HG03097 (cell line): ENCODE data around the gene TASP1.
"Not testable (repeated sequence)": the region's sequence is repeated elsewhere in the genome, so short reads cannot be mapped to it uniquely, and the experiment has no call there.

Source experiments
- ATAC-seq: cut with Tn5 transposase; IDR thresholded peaks from one replicate; pipeline ENCODE4 v1.9.1; 2021; ENCODE audit not compliant: unreplicated experiment, low FRiP score

Gene TASP1

DNA sequence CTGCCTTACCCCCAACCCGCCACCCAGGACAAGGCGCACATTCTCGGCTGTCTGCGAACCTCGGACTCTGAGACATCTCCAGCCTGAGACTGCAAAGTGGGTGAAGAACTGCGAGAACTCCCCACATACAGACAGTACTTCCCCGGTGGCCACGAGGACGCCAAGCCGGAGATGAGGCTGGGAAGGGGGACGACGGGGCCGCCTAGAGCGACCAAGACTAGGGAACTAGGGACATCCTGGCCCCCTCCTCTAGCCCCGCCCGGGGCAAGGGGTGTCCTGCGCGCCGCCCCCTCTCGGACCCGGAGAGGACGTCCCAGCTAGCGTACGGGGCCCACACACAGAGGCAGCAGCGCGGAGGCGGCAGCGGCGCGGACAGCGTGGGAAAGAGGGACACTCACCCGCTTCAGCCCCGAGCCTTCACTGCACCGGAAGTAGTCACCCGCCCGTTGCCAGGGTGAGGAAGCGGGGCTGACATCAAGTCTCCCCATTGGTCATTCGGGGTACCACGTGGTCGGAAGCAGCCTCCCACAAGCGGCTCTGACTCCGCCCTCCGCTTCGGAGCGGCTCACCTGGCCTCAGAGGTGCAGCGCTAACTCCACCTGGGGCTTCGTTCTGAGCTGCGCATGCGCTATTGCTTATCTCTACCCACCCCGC is at the start of gene TASP1:
TSS of gene TASP1 (minus strand) at position 437 of the 654 bp plus-strand sequence. CDS start 8,854 bp downstream, outside the sequence.
- ATAC-seq, result peak; percentile 99

- no peak for ATAC-seq
These were observed 49.1 kb upstream of the TASP1 start for GRCh38 chr20:13687815-13688214.

DNA sequence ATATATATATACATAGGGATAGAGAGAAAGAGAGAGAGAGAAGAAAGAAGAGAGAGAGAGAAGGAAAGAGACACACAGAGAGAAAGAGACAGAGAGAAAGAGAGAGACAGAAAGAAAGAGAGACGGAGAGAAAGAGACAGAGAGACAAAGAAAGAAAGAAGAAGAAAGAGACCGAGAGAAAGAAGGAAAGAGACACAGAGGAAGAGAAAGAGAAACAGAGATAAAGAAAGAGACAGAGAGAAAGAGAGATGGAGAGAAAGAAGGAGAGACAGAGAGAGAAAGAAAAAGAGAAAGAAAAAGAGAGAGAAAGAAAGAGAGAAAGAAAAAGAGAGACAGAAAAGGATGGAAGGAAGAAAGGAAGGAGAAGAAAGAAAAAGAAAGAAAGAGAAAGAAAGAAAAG is 46.9 kb upstream of the TASP1 start:
- ATAC-seq, result no peak

GRCh38 chr20:13684566-13685222 is 46.0 kb upstream of the TASP1 start:
- peak; percentile 77 for ATAC-seq

DNA sequence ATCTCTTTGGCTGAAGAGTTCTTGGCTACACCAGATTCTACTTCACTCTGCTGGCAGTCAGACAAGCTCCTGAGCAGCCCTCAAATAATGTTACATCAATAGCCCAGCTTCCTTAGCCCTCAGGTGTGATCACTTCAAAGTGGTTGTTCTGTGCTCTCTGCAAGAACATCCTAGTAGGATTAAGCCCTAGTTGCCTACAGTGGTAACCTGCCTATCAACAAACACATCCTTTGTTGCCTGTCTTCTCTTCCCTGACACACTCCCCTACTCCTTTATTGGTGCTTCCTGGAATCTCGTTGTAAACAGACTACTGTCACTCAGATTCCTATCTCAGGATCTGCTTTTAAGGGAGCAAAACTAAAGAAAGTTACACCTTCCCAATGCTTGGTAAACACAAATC is 45.1 kb upstream of the TASP1 start:
- no peak for ATAC-seq

DNA sequence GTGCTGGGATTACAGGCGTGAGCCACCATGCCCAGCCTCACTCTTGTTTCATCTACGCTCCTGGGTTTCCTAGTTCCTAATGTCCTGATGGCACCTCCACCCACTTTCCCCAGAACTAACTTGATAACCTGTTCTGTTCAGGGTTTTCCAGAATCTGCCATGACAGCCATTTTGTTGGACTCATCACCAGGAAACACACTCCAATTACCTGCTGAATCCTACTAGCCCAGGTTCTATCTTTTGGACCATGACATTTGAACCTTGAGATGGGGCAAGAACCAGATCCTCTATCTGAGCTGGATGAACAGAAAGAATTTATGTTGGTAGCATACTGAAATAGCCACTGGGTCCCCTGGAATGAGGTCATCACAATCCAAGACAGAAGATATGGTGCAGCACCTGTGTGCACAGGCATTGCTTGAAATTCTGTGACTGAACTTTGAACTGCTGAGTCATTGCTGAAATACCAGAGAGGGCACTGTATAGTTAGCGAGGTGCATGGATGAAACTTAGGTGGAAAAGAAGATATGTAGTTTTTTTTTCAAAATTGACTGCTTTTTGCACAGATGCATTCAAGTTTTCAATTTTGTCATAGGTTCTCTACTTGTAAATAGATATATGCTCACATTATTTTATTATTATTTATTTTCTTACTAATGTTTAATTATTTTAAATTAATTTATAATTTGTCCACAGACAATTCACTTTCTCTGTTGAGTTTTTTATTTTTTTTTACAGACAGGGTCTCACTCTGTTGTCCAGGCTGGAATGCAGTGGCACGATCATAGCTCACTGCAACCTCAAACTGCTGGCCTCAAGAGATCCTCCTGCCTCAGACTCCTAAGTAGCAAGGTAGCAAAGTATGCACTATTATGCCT is 42.8 kb upstream of the TASP1 start:
- ATAC-seq, result no peak

GRCh38 chr20:13678944-13679343 is 40.2 kb upstream of the TASP1 start:
- no peak for ATAC-seq

- no peak for ATAC-seq
These were observed 38.5 kb upstream of the TASP1 start for GRCh38 chr20:13677241-13677640.

GRCh38 chr20:13676682-13677081 is 38.0 kb upstream of the TASP1 start:
- no peak for ATAC-seq

DNA sequence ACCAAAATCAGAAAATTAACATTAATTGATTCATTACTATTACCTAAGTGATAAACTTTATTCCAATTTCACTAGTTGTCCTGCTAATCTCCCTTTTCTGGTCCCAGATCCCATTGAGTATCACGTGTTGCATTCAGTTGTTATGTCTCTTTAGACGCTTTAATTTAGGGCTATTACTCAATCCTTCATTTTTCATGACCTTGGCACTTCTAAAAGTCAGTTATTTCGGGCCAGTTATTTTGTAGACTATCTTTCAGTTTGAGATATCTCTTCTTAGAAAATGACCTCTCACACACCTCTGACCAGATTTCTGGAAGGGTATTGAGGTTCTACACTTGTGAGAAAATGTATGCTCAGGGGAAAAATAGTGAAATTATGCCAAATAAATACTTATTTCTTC is 34.0 kb upstream of the TASP1 start:
- no peak for ATAC-seq

GRCh38 chr20:13671916-13672378 is 33.2 kb upstream of the TASP1 start:
- no peak for ATAC-seq

GRCh38 chr20:13671512-13671911 is 32.8 kb upstream of the TASP1 start:
- no peak for ATAC-seq

- ATAC-seq, result no peak
These were observed 31.4 kb upstream of the TASP1 start for GRCh38 chr20:13670160-13670559.

- no peak for ATAC-seq
These were observed 27.1 kb upstream of the TASP1 start for GRCh38 chr20:13665709-13666395.

DNA sequence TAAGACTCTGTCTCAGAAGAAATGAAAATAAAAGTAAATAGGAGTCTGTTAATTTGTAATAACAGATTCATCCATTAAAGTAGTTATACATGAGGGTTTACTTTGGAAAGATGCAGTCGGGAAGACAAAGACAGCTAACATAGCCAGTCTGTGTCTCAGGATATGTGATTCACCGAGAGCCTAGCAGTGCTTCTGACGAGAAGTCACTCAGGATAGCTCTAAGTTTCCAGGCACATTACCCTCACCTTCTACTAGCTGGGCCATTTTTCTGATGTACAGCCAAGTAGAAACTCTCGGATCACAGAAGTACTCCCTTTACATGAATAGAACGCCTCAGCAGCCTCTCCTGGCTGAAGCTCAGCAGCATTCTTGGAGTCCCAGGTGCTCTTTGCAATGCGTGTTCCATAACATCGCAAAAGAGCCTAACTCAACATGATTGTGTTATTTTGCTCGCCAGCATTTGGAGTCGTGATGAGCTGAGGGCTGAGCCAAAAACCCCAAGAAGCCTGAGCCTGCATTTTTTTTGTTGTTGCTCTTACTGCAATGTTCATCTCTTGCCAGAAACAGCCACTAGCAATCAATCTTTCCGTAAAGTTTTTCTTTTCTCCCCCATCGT is 22.4 kb upstream of the TASP1 start:
- ATAC-seq, result no peak

GRCh38 chr20:13659288-13659687 is 20.6 kb upstream of the TASP1 start:
- peak; percentile 90 for ATAC-seq

GRCh38 chr20:13658060-13658459 is 19.3 kb upstream of the TASP1 start:
- ATAC-seq, result not testable (repeated sequence)

- ATAC-seq, result no peak
These were observed 18.1 kb upstream of the TASP1 start for GRCh38 chr20:13656721-13657368.

GRCh38 chr20:13654463-13655023 is 15.8 kb upstream of the TASP1 start:
- no peak for ATAC-seq
